GM19438 (cell line): ENCODE measurements around the gene SORD.
"Not testable (repeated sequence)": the region's sequence is repeated elsewhere in the genome, so short reads cannot be mapped to it uniquely, and the experiment has no call there.

Experiments used
- ATAC-seq: cut with Tn5 transposase; IDR thresholded peaks from one replicate; pipeline ENCODE4 v1.9.1; 2021; ENCODE audit warnings: low read depth; ENCODE audit not compliant: unreplicated experiment

SORD gene

GRCh38 chr15:45058690-45059675, 36.0 kb downstream of the SORD start:
- ATAC-seq: not testable (repeated sequence)

- not testable (repeated sequence) for ATAC-seq
Measured at GRCh38 chr15:45062301-45062700, 39.3 kb downstream of the SORD start.

- no peak for ATAC-seq
Measured at GRCh38 chr15:45064386-45064785, 41.4 kb downstream of the SORD start.

- not testable (repeated sequence) for ATAC-seq
Measured at GRCh38 chr15:45069942-45070360, 47.0 kb downstream of the SORD start.

GRCh38 chr15:45073602-45074001, 50.6 kb downstream of the SORD start:
- not testable (repeated sequence) for ATAC-seq

- not testable (repeated sequence) for ATAC-seq
Measured at GRCh38 chr15:45075440-45076320, 52.7 kb downstream of the SORD start.

- not testable (repeated sequence) for ATAC-seq
Measured at GRCh38 chr15:45077391-45077790, 54.4 kb downstream of the SORD start.

GRCh38 chr15:45079201-45079600, 56.2 kb downstream of the SORD start:
- ATAC-seq: not testable (repeated sequence)

- ATAC-seq: not testable (repeated sequence)
Measured at GRCh38 chr15:45079628-45080246, 56.7 kb downstream of the SORD start.

GRCh38 chr15:45080593-45080992, 57.6 kb downstream of the SORD start:
- not testable (repeated sequence) for ATAC-seq

- ATAC-seq: not testable (repeated sequence)
Measured at GRCh38 chr15:45082412-45082811, 59.4 kb downstream of the SORD start.

GRCh38 chr15:45083223-45083622, 60.2 kb downstream of the SORD start:
- ATAC-seq: no peak

- no peak for ATAC-seq
Measured at GRCh38 chr15:45084163-45084562, 61.2 kb downstream of the SORD start.

GRCh38 chr15:45087513-45087912, 64.5 kb downstream of the SORD start:
- no peak for ATAC-seq

- no peak for ATAC-seq
Measured at GRCh38 chr15:45088801-45089711, 66.1 kb downstream of the SORD start.

GRCh38 chr15:45089712-45090373, 66.8 kb downstream of the SORD start:
- ATAC-seq: no peak

GRCh38 chr15:45091161-45091560, 68.2 kb downstream of the SORD start:
- ATAC-seq: no peak

GRCh38 chr15:45091576-45091975, 68.6 kb downstream of the SORD start:
- no peak for ATAC-seq

GRCh38 chr15:45093013-45093412, 70.0 kb downstream of the SORD start:
- ATAC-seq: no peak
